ENCODE results near the gene DYSF. TPM values are rescaled to one million over a fixed set of nuclear protein-coding genes. Genes with fewer than 3 reads are reported as not detected.

Gene DYSF
- total RNA-seq, 2 donors from 2014 or later = 0.77 to 1.6 TPM

DNA sequence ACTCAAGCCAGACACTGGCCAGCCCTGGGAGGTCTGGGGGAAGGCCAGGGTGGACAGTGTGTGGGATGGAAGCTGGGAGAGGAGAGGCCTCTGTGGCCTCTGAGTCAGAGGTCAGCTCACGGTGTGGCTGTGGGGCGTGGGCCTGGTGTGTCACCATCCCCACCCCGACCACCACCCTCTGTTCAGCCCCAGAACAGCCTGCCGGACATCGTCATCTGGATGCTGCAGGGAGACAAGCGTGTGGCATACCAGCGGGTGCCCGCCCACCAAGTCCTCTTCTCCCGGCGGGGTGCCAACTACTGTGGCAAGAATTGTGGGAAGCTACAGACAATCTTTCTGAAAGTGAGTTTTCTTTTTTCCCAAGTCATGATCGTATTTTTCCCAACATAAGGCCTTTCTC lies 110.5 kb downstream of the DYSF start:
- DNase-seq (no peak), ATAC-seq (replicated peaks in 1 of 2) (no peak)
- Mint-ChIP-seq H3K36me3 (ENCODE audit: insufficient read depth in 2 of 2) (no peaks in the 10 kb centered on the region), H3K4me3 (no peak overlapping the region), H3K4me1 (ENCODE audit: low read depth) (no peaks in the 10 kb centered on the region), H3K27ac (no peak overlapping the region), H3K27me3 (ENCODE audit: low read depth) (no peaks in the 10 kb centered on the region), H3K9me3 (no peaks in the 10 kb centered on the region)

- H3K4me3 Mint-ChIP-seq = no peak overlapping the region
- no peak overlapping the region for H3K27ac Mint-ChIP-seq
- H3K4me1 Mint-ChIP-seq (ENCODE audit: low read depth) = no peaks in the 10 kb centered on the region
- no peak for ATAC-seq (replicated peaks in 1 of 2)
- no peaks in the 10 kb centered on the region for H3K36me3 Mint-ChIP-seq (ENCODE audit: insufficient read depth in 2 of 2)
- H3K27me3 Mint-ChIP-seq (ENCODE audit: low read depth) = no peaks in the 10 kb centered on the region
- H3K9me3 Mint-ChIP-seq = no peaks in the 10 kb centered on the region
- DNase-seq = no peak
Measured at GRCh38 chr2:71564361-71564760, 111.0 kb downstream of the DYSF start.

DNA sequence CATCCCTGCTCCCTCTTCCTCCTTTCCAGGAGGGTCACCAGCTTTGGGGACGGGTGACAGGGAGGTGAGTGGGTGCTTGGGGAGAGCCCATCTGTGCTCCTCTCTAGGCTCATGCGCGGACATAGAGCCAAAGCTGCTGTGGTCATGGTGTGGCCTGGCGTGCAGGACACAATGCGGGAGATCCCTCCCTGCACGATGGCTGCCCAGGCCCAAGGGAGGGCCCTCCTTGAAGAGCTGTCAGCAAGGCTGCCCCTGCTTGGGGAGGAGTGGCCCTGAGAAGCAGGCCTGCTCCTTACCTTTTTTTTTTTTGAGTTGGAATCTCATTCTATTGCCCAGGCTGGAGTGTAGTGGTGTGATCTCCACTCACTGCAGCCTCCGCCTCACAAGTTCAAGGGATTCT lies 111.4 kb downstream of the DYSF start:
- no peaks in the 10 kb centered on the region for H3K4me1 Mint-ChIP-seq (ENCODE audit: low read depth)
- ATAC-seq (replicated peaks in 1 of 2) = no peak
- H3K9me3 Mint-ChIP-seq = no peaks in the 10 kb centered on the region
- H3K27me3 Mint-ChIP-seq (ENCODE audit: low read depth) = no peaks in the 10 kb centered on the region
- no peak for DNase-seq
- no peak overlapping the region for H3K27ac Mint-ChIP-seq
- no peak overlapping the region for H3K4me3 Mint-ChIP-seq
- no peaks in the 10 kb centered on the region for H3K36me3 Mint-ChIP-seq (ENCODE audit: insufficient read depth in 2 of 2)

GRCh38 chr2:71566372-71566771 lies 113.0 kb downstream of the DYSF start:
- Mint-ChIP-seq H3K36me3 (ENCODE audit: insufficient read depth in 2 of 2) (no peaks in the 10 kb centered on the region), H3K4me1 (ENCODE audit: low read depth) (no peaks in the 10 kb centered on the region), H3K27me3 (ENCODE audit: low read depth) (no peaks in the 10 kb centered on the region), H3K9me3 (no peaks in the 10 kb centered on the region), H3K4me3 (no peak overlapping the region), H3K27ac (no peak overlapping the region)
- no peak for DNase-seq
- no peak for ATAC-seq (replicated peaks in 1 of 2)

DNA sequence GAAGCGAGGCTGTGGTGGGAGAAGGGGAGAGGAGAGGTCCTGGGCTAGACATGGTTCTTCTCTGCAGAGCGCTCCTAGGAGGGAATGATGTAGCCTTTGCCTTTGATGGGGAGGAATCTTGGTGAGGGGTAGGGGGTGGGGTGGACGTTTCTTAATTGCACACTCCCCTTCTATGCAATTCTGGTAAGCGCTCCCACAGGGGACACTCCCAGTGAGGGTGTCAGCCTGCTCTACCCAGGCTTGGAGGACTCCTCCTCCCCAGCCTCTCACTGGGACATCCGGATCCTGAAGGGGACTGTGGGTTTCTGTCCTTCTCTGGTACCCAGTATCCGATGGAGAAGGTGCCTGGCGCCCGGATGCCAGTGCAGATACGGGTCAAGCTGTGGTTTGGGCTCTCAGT lies 114.3 kb downstream of the DYSF start:
- no peaks in the 10 kb centered on the region for H3K4me1 Mint-ChIP-seq (ENCODE audit: low read depth)

DNA sequence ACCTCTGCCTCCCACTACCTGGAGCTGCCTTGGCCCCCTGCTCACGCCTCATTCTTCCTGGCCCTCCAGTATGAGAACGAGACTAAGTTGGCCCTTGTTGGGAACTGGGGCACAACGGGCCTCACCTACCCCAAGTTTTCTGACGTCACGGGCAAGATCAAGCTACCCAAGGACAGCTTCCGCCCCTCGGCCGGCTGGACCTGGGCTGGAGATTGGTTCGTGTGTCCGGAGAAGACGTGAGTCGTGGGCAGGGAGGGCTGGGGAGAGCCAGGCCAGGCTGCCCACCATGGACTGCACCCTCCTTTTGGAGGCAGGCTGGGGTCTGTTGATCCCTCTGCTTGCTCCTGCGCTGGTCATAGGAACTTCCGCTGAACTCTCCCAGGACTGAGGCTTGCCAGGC lies 114.7 kb downstream of the DYSF start:
- ATAC-seq (replicated peaks in 1 of 2) (no peak), DNase-seq (no peak)
- no peaks in the 10 kb centered on the region for H3K36me3 Mint-ChIP-seq (ENCODE audit: insufficient read depth in 2 of 2)
- H3K27ac Mint-ChIP-seq = no peak overlapping the region
- H3K9me3 Mint-ChIP-seq = no peaks in the 10 kb centered on the region
- H3K4me1 Mint-ChIP-seq (ENCODE audit: low read depth) = no peaks in the 10 kb centered on the region
- H3K4me3 Mint-ChIP-seq = no peak overlapping the region
- no peaks in the 10 kb centered on the region for H3K27me3 Mint-ChIP-seq (ENCODE audit: low read depth)

More for the DNA sequence above, 114.3 kb downstream of the DYSF start:
- ATAC-seq (replicated peaks in 1 of 2) (no peak), DNase-seq (no peak)
- Mint-ChIP-seq H3K9me3 (no peaks in the 10 kb centered on the region), H3K4me3 (no peak overlapping the region), H3K27me3 (ENCODE audit: low read depth) (no peaks in the 10 kb centered on the region), H3K27ac (no peak overlapping the region), H3K36me3 (ENCODE audit: insufficient read depth in 2 of 2) (no peaks in the 10 kb centered on the region)

GRCh38 chr2:71570511-71570910 lies 117.2 kb downstream of the DYSF start:
- Mint-ChIP-seq H3K36me3 (ENCODE audit: insufficient read depth in 2 of 2) (no peaks in the 10 kb centered on the region), H3K9me3 (no peaks in the 10 kb centered on the region), H3K27me3 (ENCODE audit: low read depth) (no peaks in the 10 kb centered on the region), H3K4me3 (no peak overlapping the region), H3K4me1 (ENCODE audit: low read depth) (no peaks in the 10 kb centered on the region), H3K27ac (no peak overlapping the region)
- ATAC-seq (replicated peaks in 1 of 2) = no peak
- no peak for DNase-seq

DNA sequence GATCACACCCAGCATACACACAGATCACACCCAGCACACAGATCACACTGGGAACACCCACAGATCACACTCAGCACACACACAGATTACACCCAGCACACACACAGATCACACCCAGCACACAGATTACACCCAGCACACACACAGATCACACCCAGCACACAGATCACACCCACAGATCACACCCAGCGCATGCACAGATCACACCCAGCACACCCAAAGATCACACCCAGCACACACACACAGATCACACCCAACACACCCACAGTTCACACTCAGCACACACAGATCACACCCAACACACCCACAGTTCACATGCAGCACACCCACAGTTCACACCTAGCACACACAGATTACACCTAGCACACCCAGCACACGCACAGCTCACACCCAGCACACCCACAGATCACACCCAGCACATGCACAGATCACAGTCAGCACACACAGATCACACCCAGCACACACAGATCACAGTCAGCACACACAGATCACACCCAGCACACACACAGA lies 117.6 kb downstream of the DYSF start:
- ATAC-seq (replicated peaks in 1 of 2) = no peak
- DNase-seq = no peak
- Mint-ChIP-seq H3K36me3 (ENCODE audit: insufficient read depth in 2 of 2) (no peaks in the 10 kb centered on the region), H3K4me1 (ENCODE audit: low read depth) (no peaks in the 10 kb centered on the region), H3K27ac (no peak overlapping the region), H3K9me3 (no peaks in the 10 kb centered on the region), H3K4me3 (no peak overlapping the region), H3K27me3 (ENCODE audit: low read depth) (no peaks in the 10 kb centered on the region)

DNA sequence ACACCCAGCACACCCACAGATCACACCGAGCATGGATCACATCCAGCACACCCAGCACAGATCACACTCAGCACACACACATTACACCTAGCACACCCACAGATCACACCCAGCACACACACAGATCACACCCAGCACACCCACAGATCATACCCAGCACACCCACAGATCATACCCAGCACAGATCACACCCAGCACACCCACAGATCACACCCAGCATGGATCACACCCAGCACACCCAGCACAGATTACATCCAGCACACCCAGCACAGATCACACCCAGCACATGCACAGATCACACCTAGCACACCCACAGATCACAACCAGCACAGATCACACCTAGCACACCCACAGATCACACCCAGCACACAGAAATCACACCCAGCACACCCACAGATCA lies 118.6 kb downstream of the DYSF start:
- H3K9me3 Mint-ChIP-seq = no peaks in the 10 kb centered on the region
- H3K36me3 Mint-ChIP-seq (ENCODE audit: insufficient read depth in 2 of 2) = no peaks in the 10 kb centered on the region
- DNase-seq (no peak), ATAC-seq (replicated peaks in 1 of 2) (no peak)
- no peaks in the 10 kb centered on the region for H3K4me1 Mint-ChIP-seq (ENCODE audit: low read depth)
- H3K27me3 Mint-ChIP-seq (ENCODE audit: low read depth) = no peaks in the 10 kb centered on the region
- H3K4me3 Mint-ChIP-seq = no peak overlapping the region
- no peak overlapping the region for H3K27ac Mint-ChIP-seq

GRCh38 chr2:71575966-71576365 lies 122.6 kb downstream of the DYSF start:
- no peaks in the 10 kb centered on the region for H3K36me3 Mint-ChIP-seq (ENCODE audit: insufficient read depth in 2 of 2)
- no peak overlapping the region for H3K4me3 Mint-ChIP-seq
- no peaks in the 10 kb centered on the region for H3K27me3 Mint-ChIP-seq (ENCODE audit: low read depth)
- H3K4me1 Mint-ChIP-seq (ENCODE audit: low read depth) = no peaks in the 10 kb centered on the region
- DNase-seq (no peak), ATAC-seq (replicated peaks in 1 of 2) (no peak)
- H3K9me3 Mint-ChIP-seq = no peaks in the 10 kb centered on the region
- H3K27ac Mint-ChIP-seq = no peak overlapping the region

- Mint-ChIP-seq H3K27ac (no peak overlapping the region), H3K4me1 (ENCODE audit: low read depth) (no peaks in the 10 kb centered on the region)
- DNase-seq = no peak
Measured at GRCh38 chr2:71576541-71576940, 123.2 kb downstream of the DYSF start.

GRCh38 chr2:71577209-71577608 lies 123.8 kb downstream of the DYSF start:
- H3K4me1 Mint-ChIP-seq (ENCODE audit: low read depth) = no peaks in the 10 kb centered on the region
- ATAC-seq (replicated peaks in 1 of 2) = no peak
- H3K27me3 Mint-ChIP-seq (ENCODE audit: low read depth) = no peaks in the 10 kb centered on the region
- H3K9me3 Mint-ChIP-seq = no peaks in the 10 kb centered on the region
- H3K4me3 Mint-ChIP-seq = no peak overlapping the region
- no peaks in the 10 kb centered on the region for H3K36me3 Mint-ChIP-seq (ENCODE audit: insufficient read depth in 2 of 2)
- DNase-seq = no peak
- no peak overlapping the region for H3K27ac Mint-ChIP-seq

More at GRCh38 chr2:71576541-71576940, 123.2 kb downstream of the DYSF start:
- no peaks in the 10 kb centered on the region for H3K27me3 Mint-ChIP-seq (ENCODE audit: low read depth)
- no peak for ATAC-seq (replicated peaks in 1 of 2)
- no peaks in the 10 kb centered on the region for H3K36me3 Mint-ChIP-seq (ENCODE audit: insufficient read depth in 2 of 2)
- H3K9me3 Mint-ChIP-seq = no peaks in the 10 kb centered on the region
- H3K4me3 Mint-ChIP-seq = no peak overlapping the region

GRCh38 chr2:71578767-71579342 lies 125.5 kb downstream of the DYSF start:
- Mint-ChIP-seq H3K4me1 (ENCODE audit: low read depth) (no peaks in the 10 kb centered on the region), H3K27ac (no peak overlapping the region), H3K4me3 (no peak overlapping the region), H3K27me3 (ENCODE audit: low read depth) (no peaks in the 10 kb centered on the region), H3K36me3 (ENCODE audit: insufficient read depth in 2 of 2) (no peaks in the 10 kb centered on the region), H3K9me3 (no peaks in the 10 kb centered on the region)
- no peak for DNase-seq
- ATAC-seq (replicated peaks in 1 of 2) = no peak

- Mint-ChIP-seq H3K4me1 (ENCODE audit: low read depth) (no peaks in the 10 kb centered on the region), H3K36me3 (ENCODE audit: insufficient read depth in 2 of 2) (no peaks in the 10 kb centered on the region), H3K9me3 (no peaks in the 10 kb centered on the region), H3K4me3 (no peak overlapping the region), H3K27ac (no peak overlapping the region), H3K27me3 (ENCODE audit: low read depth) (no peaks in the 10 kb centered on the region)
- DNase-seq (no peak), ATAC-seq (replicated peaks in 1 of 2) (no peak)
Measured at GRCh38 chr2:71581026-71581425, 127.7 kb downstream of the DYSF start.
